GM10266 (cell line): ENCODE measurements around the gene GDNF.
"Not testable (repeated sequence)": the region's sequence is repeated elsewhere in the genome, so short reads cannot be mapped to it uniquely, and the experiment has no call there.

ENCODE experiments used
- DNase-seq: peaks from one replicate; pipeline ENCODE4 v3.0.0; 2012; ENCODE audit errors: extremely low spot score
- TF ChIP-seq, protein P1 (sequence below): IDR thresholded peaks from 2 replicates; pipeline ENCODE4 v1.5.1; 2012; ENCODE audit warnings: mild to moderate bottlenecking, low read depth; ENCODE audit not compliant: control insufficient read depth, insufficient read depth; ENCODE audit errors: missing control alignments

Gene GDNF

DNA sequence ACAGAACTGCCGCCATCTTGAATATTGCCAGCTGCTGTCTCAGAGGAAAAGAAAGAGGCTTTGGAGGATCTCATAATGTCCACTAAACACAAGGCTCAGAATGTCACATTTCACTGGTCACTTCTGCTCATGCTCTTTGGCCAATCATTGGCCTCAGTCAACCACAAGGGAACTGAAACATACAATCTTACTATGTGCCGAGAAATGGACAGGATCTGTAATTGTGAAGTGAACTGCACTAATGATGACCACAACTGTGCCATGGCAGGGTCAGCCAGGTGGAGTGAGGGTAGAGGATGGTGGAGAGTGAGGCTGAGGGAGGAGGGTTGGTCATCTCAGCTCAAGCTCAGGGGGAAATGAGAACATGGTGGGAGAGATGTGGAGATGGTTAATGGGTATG lies 32.8 kb downstream of the GDNF start:
- TF ChIP-seq, protein P1, sequence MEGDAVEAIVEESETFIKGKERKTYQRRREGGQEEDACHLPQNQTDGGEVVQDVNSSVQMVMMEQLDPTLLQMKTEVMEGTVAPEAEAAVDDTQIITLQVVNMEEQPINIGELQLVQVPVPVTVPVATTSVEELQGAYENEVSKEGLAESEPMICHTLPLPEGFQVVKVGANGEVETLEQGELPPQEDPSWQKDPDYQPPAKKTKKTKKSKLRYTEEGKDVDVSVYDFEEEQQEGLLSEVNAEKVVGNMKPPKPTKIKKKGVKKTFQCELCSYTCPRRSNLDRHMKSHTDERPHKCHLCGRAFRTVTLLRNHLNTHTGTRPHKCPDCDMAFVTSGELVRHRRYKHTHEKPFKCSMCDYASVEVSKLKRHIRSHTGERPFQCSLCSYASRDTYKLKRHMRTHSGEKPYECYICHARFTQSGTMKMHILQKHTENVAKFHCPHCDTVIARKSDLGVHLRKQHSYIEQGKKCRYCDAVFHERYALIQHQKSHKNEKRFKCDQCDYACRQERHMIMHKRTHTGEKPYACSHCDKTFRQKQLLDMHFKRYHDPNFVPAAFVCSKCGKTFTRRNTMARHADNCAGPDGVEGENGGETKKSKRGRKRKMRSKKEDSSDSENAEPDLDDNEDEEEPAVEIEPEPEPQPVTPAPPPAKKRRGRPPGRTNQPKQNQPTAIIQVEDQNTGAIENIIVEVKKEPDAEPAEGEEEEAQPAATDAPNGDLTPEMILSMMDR: no peak
- no peak for DNase-seq

DNA sequence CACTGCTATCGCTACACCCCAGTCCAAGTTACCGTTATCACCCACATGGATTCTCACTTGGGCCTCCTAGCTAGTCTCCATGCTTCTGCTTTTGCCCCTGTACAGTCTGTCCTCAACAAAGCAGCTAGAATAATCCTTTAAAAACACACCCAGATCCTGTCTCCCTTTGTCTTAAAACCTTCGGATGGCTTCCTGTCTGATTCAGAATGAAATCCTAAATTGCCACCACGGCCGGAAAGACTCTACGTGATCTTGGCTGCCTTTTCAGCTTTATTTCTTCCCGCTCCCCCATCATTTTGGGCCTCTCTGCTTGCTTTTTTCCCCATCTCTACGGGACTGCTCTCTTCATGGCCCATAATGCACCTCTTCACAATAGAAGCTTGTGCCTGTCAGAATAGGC lies 33.4 kb downstream of the GDNF start:
- no peak for DNase-seq
- TF ChIP-seq, protein P1: no peak

DNA sequence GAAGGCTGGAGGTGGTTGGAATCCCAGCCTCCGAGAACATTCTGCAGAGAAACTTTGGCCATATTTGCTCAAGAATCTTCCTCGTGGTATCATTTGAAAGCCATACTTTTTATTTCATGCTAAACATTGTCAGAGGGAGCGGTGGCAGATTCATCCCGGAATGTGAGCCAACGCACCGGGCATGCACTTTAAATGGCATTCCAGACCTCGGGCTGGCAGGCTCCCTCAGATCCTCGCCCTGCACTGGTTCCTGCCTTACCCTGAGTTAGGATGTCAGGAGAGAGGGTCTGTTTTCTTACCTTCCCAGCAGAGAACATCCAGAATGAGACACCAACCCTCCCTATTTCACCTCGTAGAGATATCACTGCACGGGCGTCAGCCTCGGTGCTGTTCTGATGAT lies 33.8 kb downstream of the GDNF start:
- TF ChIP-seq, protein P1: no peak
- DNase-seq: no peak

DNA sequence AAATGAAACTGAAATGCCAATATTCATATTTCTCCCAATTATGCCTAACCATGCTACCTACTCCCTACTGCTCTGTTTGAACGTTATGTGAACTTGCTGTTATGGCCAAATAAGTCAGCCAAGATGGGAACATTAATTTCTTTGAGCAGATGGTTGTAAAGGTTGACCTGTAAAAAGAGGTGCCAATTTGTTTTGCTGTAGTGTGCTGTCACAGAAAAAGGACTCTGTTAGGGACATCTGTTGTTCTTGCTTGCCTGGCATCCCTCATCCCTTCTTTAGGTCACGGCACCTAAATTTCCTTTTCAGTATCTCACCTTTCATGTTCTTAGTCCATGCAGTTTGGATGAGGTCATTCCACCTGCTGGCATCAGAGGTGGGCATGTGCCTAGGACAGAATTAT lies 35.4 kb downstream of the GDNF start:
- no peak for DNase-seq

DNA sequence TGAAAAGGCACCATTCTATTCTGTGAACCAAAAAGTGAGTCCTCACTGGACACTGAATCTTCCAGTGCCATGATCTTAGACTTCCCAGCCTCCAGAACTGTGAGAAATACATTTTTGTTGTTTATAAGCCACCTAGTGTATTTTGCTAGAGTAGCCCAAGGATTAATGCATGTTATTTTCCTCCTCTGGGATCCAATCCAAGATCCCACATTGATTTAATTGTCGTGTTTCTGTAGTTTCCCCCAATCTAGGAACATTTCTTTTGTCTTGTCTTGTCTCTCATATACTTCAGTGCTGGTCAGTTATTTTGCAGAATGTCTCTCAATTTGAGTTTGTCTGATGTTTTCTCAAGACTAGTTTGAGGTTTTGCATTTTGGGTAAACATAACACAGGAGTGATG lies 36.4 kb downstream of the GDNF start:
- DNase-seq: no peak
- TF ChIP-seq, protein P1: no peak

More for the DNA sequence above, 35.4 kb downstream of the GDNF start:
- TF ChIP-seq, protein P1: no peak

DNA sequence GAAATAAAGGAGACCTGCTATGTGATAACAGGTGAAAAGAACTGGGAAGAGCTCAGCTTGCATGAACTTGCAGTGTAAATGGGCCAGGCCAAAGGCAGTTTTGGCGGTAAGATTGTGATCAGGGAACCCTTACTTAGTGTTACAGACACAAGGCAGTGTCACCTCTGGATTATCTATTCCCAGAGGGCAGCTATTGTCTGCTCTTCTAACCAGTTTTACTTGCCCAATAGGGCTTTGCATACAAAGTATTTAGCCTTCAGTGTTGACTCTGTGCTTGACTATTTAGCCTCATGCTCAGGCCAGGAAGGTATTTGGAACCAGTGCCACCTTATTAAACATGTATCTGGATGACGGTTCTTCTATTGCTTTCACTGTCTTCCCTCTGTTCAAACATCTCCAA lies 38.3 kb downstream of the GDNF start:
- TF ChIP-seq, protein P1: no peak
- DNase-seq: no peak

DNA sequence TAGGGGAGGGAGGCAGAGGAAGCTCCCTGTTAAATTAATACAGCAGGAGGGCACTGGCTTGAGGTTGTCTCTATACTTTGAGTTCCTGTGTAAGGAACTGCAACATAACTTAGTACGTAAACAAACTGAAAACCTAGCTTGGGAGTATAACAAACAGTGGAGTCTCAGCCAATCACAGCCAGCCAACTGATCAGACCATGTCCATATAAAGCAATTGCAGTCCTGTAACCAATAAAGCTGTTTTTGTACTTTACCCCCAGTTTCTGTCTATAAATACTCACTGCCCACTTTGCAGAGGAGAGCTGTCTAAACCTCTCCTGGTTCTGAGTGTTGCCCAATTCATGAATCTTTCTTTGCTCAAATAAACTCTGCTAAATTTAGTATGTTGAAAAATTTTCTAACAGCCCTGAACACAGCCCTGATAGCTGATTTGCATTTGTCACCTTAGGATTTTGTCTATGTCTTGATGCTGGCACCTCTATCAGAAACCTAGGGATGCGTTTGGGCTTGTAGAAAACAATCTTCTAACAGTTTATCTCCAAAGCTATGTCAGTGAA lies 39.9 kb downstream of the GDNF start:
- TF ChIP-seq, protein P1: no peak
- no peak for DNase-seq

DNA sequence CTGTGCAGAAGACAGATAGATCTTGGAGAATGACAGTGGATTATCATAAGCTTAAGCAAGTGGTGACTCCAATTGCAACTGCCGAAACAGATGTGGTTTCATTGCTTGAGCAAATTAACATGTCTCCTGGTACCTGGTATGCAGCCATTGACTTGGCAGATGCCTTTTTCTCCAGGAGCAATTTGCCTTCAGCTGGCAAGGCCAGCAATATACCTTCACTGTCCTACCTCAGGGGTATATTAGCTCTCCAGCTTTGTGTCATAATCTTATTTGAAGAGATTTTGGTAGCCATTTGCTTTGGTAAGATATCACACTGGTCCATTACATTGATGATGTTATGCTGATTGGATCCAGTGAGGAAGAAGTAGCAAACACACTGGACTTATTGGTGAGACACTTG lies 43.4 kb downstream of the GDNF start:
- not testable (repeated sequence) for DNase-seq

DNA sequence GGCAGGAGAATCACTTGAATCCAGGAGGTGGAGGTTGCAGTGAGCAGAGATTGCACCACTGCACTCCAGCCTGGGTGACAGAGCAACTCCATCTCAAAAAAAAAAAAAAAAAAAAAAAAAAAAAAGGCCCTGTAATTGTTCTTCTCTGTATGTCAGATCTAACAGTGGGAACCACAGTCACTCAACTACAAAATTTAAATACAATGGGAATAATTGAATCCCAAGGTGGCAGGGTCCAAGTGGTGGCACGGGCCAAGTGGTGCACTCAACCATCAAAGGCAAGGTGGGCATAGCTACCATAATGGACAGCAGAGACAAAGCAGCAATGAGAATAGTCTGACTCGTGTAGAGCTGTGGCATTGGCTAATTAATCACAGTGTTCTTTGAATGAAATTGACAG lies 44.5 kb downstream of the GDNF start:
- not testable (repeated sequence) for DNase-seq
